OCI-LY3 (cell line): ENCODE data around the gene GRK3.
A peak's percentile ranks its signal among the peaks of the same experiment; 100 is the strongest.

Experiments
- H2AFZ ChIP-seq: fragments of 200-600, 300-600 bp; shearing (Covaris generic); 2 replicates; pipeline ENCODE4 v1.6.0; 2014; ENCODE audit warnings: antibody characterized with exemption, low read depth, low read length
- H3K27ac ChIP-seq: fragments of 200-600, 300-600 bp; sonication (generic); 2 replicates; pipeline ENCODE4 v1.5.1; 2014; ENCODE audit warnings: mild to moderate bottlenecking, low read length, moderate library complexity, mixed read lengths
- H3K27me3 ChIP-seq: fragments of 200-600, 300-600 bp; sonication (generic); 2 replicates; pipeline ENCODE4 v1.6.1; 2014; ENCODE audit warnings: low read depth, low read length, mixed read lengths
- H3K36me3 ChIP-seq: fragments of 200-600, 300-600 bp; sonication (generic); replicated peaks from 2 replicates; pipeline ENCODE3; 2014; ENCODE audit warnings: low read depth, low read length, mixed read lengths
- H3K4me1 ChIP-seq: fragments of 300-600, 200-600 bp; sonication (generic); 2 replicates; pipeline ENCODE4 v1.6.1; 2014; ENCODE audit warnings: low read length, mixed read lengths
- H3K4me2 ChIP-seq: fragments of 200-600, 300-600 bp; sonication (generic); 2 replicates; pipeline ENCODE4 v1.6.1; 2014; ENCODE audit warnings: low read length, mixed read lengths
- H3K4me3 ChIP-seq: fragments of 300-600, 200-600 bp; sonication (generic); 2 replicates; pipeline ENCODE4 v1.5.1; 2014; ENCODE audit warnings: antibody characterized with exemption, mild to moderate bottlenecking, low read length, moderate library complexity
- H3K79me2 ChIP-seq: fragments of 300-600, 200-600 bp; shearing (Covaris generic); 2 replicates; pipeline ENCODE4 v1.6.1; 2014; ENCODE audit warnings: mild to moderate bottlenecking, low read length, mixed read lengths
- H3K9ac ChIP-seq: fragments of 300-600, 200-600 bp; shearing (Covaris generic); 2 replicates; pipeline ENCODE4 v1.6.0; 2014; ENCODE audit warnings: mild to moderate bottlenecking, low read length, moderate library complexity
- H3K9me3 ChIP-seq: fragments of 200-600, 300-600 bp; shearing (Covaris generic); 2 replicates; pipeline ENCODE4 v1.6.1; 2014; ENCODE audit warnings: low read length, mixed read lengths; ENCODE audit not compliant: insufficient read depth
- H4K20me1 ChIP-seq: fragments of 200-600, 300-600 bp; sonication (generic); 2 replicates; pipeline ENCODE4 v1.6.1; 2016; ENCODE audit warnings: low read length, mixed read lengths; ENCODE audit not compliant: insufficient read depth
- CTCF ChIP-seq: fragments of 200-600, 300-600 bp; sonication (generic); IDR thresholded peaks from 2 replicates; pipeline ENCODE4 v1.5.1; 2014; ENCODE audit warnings: antibody characterized with exemption, low read length, low read depth
- EZH2phosphoT487 ChIP-seq: fragments of 200-600 bp; shearing (Covaris generic); IDR thresholded peaks from 2 replicates; pipeline ENCODE4 v1.6.1; 2018; ENCODE audit warnings: antibody characterized with exemption, mixed run types, low read depth

Gene GRK3

DNA sequence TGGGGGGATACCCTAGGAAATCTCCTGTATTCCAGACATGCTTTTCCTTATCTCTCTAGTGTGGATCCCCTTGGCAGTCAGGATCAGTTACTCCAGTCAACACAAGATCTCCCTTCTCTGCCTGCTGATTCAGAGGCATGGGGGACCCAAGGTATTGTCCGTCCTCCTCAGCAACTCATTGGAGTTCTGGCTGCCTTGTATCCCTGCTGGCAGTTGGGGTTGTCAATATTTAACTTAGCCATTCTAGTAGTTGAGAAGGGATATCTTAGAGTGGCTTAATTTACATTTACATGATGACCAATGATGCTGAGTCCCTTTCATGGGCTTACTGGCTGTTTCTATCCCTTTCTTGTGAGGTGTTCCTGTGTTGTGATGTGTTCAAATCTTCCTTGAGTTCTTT is 74.2 kb downstream of the GRK3 start:
- no peak overlapping the region for H2AFZ ChIP-seq
- H3K27ac ChIP-seq = no peak overlapping the region
- no peaks in the 10 kb centered on the region for H3K27me3 ChIP-seq
- no peak overlapping the region for H3K4me3 ChIP-seq
- no peak for TF ChIP-seq EZH2phosphoT487
- no peak for TF ChIP-seq CTCF
- peaks cover 19% of the 10 kb centered on the region for H3K4me1 ChIP-seq
- peaks cover 73% of the 10 kb centered on the region for H4K20me1 ChIP-seq
- H3K9me3 ChIP-seq = peaks cover 11% of the 10 kb centered on the region; the same call in 1 of the 2 replicates
- H3K36me3 ChIP-seq = peaks cover 36% of the 10 kb centered on the region
- H3K4me2 ChIP-seq = no peak overlapping the region
- no peak overlapping the region for H3K9ac ChIP-seq
- H3K79me2 ChIP-seq = peaks cover 92% of the 10 kb centered on the region

DNA sequence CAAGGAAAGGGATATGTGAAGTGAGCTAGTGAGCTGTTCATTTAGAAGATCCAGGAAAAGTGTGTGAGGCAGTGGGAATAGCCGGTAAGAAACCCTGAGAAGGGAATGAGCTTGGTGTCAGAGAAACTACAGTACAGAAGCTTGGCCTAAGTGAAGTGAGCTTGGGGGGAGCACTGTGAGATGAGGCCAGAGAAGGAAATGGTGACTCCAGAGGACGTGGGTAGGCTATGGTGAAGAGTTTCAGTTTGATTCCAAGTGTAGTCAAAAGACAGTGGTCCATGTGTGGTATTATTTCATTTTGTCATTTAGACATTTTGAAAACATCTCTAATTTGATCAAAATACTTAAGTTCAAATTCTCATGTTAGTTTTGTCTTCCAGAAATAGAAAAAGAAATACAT is 77.2 kb downstream of the GRK3 start:
- Histone ChIP-seq H4K20me1 (peaks cover 60% of the 10 kb centered on the region), H3K4me1 (peaks cover 35% of the 10 kb centered on the region), H3K9me3 (peaks cover 11% of the 10 kb centered on the region; the same call in 1 of the 2 replicates), H3K27ac (no peak overlapping the region), H3K27me3 (no peaks in the 10 kb centered on the region), H3K36me3 (peaks cover 50% of the 10 kb centered on the region), H3K79me2 (peaks cover 84% of the 10 kb centered on the region), H3K4me2 (no peak overlapping the region), H2AFZ (no peak overlapping the region), H3K9ac (no peak overlapping the region), H3K4me3 (no peak overlapping the region)
- TF ChIP-seq EZH2phosphoT487 (no peak), CTCF (no peak)

- peak overlapping the region; percentile 49 for H3K4me3 ChIP-seq
- peak overlapping the region; percentile 72 for H3K4me2 ChIP-seq
- H3K79me2 ChIP-seq = peaks cover 67% of the 10 kb centered on the region
- H3K27me3 ChIP-seq = no peaks in the 10 kb centered on the region
- peaks cover 38% of the 10 kb centered on the region for H3K36me3 ChIP-seq
- H2AFZ ChIP-seq = no peak overlapping the region
- peak overlapping the region; percentile 62 for H3K27ac ChIP-seq
- TF ChIP-seq EZH2phosphoT487 (no peak), CTCF (no peak)
- H4K20me1 ChIP-seq = peaks cover 42% of the 10 kb centered on the region
- H3K4me1 ChIP-seq = peaks cover 35% of the 10 kb centered on the region
- H3K9me3 ChIP-seq = peaks cover 11% of the 10 kb centered on the region; the same call in 1 of the 2 replicates
- H3K9ac ChIP-seq = peak overlapping the region; percentile 13; the same call in 1 of the 2 replicates
Observed at GRCh38 chr22:25643232-25644000, 78.9 kb downstream of the GRK3 start.

GRCh38 chr22:25644122-25644521 is 79.6 kb downstream of the GRK3 start:
- Histone ChIP-seq H3K27ac (no peak overlapping the region), H3K4me2 (peak overlapping the region; percentile 72; the same call in 1 of the 2 replicates), H3K27me3 (no peaks in the 10 kb centered on the region), H3K4me3 (no peak overlapping the region), H3K9me3 (peaks cover 11% of the 10 kb centered on the region; the same call in 1 of the 2 replicates), H3K9ac (no peak overlapping the region), H3K4me1 (peaks cover 36% of the 10 kb centered on the region), H3K36me3 (peaks cover 34% of the 10 kb centered on the region), H3K79me2 (peaks cover 62% of the 10 kb centered on the region), H2AFZ (no peak overlapping the region), H4K20me1 (peaks cover 38% of the 10 kb centered on the region)
- TF ChIP-seq CTCF = no peak
- TF ChIP-seq EZH2phosphoT487 = no peak
